H7 (cell line): ENCODE results near the gene ZNF428. TPM values are rescaled to one million over a fixed set of nuclear protein-coding genes. Genes with fewer than 3 reads are reported as not detected.
"Not testable (repeated sequence)": the region's sequence is repeated elsewhere in the genome, so short reads cannot be mapped to it uniquely, and the experiment has no call there.

Source experiments
- DNase-seq: peaks from one replicate; pipeline ENCODE4 v3.0.0; 2012
- H3K27me3 ChIP-seq: 2 replicates; pipeline ENCODE4 v1.6.0; 2011; ENCODE audit warnings: mild to moderate bottlenecking, low read length; ENCODE audit not compliant: control insufficient read depth, insufficient read depth
- H3K36me3 ChIP-seq: replicated peaks from 2 replicates; pipeline ENCODE4 v1.5.1; 2011; ENCODE audit warnings: low read length; ENCODE audit not compliant: control insufficient read depth, insufficient read depth
- H3K4me3 ChIP-seq: 2 replicates; pipeline ENCODE4 v1.5.1; 2011; ENCODE audit warnings: low read depth, mild to moderate bottlenecking, control low read depth, low read length, moderate library complexity; ENCODE audit not compliant: insufficient read depth
- total RNA-seq: library from RNA; depleted of rRNA; stranded (reverse); fragments of >200 nt; shearing (Covaris generic); gene quantifications from 2 replicates; pipeline ENCODE4 v1.2.3, GENCODE V29; 2014

Gene ZNF428
- total RNA-seq, 1 experiment from 2014 or later = 59.0 TPM

- Histone ChIP-seq H3K27me3 (no peaks in the 10 kb centered on the region), H3K4me3 (no peak overlapping the region), H3K36me3 (no peaks in the 10 kb centered on the region; the same call in 1 of the 2 replicates)
- DNase-seq = no peak
These were observed 3.1 kb downstream of the ZNF428 start for GRCh38 chr19:43616306-43616705.

- no peaks in the 10 kb centered on the region for H3K27me3 ChIP-seq
These were observed 7.1 kb downstream of the ZNF428 start for GRCh38 chr19:43612374-43612773.

GRCh38 chr19:43611788-43612187 lies 7.6 kb downstream of the ZNF428 start, which contains the start of gene SRRM5:
Gene SRRM5, plus strand, starts transcription at chr19:43612088. Its CDS starts 34 bp downstream, at chr19:43612122.
- no peak for DNase-seq
- no peaks in the 10 kb centered on the region for H3K27me3 ChIP-seq
- no peak within 1 kb of the TSS for H3K4me3 ChIP-seq

More at GRCh38 chr19:43612374-43612773, 7.1 kb downstream of the ZNF428 start:
- no peak overlapping the region for H3K4me3 ChIP-seq
- no peaks in the 10 kb centered on the region; the same call in 1 of the 2 replicates for H3K36me3 ChIP-seq
- DNase-seq = no peak

GRCh38 chr19:43610493-43610892 lies 8.9 kb downstream of the ZNF428 start:
- Histone ChIP-seq H3K36me3 (no peaks in the 10 kb centered on the region; the same call in 1 of the 2 replicates), H3K4me3 (no peak overlapping the region), H3K27me3 (no peaks in the 10 kb centered on the region)
- no peak for DNase-seq

More at GRCh38 chr19:43611788-43612187, 7.6 kb downstream of the ZNF428 start, which contains the start of gene SRRM5:
- no peaks in the 10 kb centered on the region; the same call in 1 of the 2 replicates for H3K36me3 ChIP-seq

- Histone ChIP-seq H3K4me3 (no peak overlapping the region), H3K36me3 (no peaks in the 10 kb centered on the region; the same call in 1 of the 2 replicates), H3K27me3 (no peaks in the 10 kb centered on the region)
- no peak for DNase-seq
These were observed 9.6 kb downstream of the ZNF428 start for GRCh38 chr19:43609872-43610271.

- Histone ChIP-seq H3K4me3 (no peak overlapping the region), H3K27me3 (no peaks in the 10 kb centered on the region), H3K36me3 (no peaks in the 10 kb centered on the region)
- no peak for DNase-seq
These were observed 11.9 kb downstream of the ZNF428 start for GRCh38 chr19:43607238-43608205.

- H3K4me3 ChIP-seq = no peak overlapping the region
- H3K36me3 ChIP-seq = no peaks in the 10 kb centered on the region
- DNase-seq = no peak
These were observed 12.7 kb downstream of the ZNF428 start for GRCh38 chr19:43606569-43607229.

GRCh38 chr19:43605875-43606568 lies 13.4 kb downstream of the ZNF428 start:
- DNase-seq = no peak

More at GRCh38 chr19:43606569-43607229, 12.7 kb downstream of the ZNF428 start:
- H3K27me3 ChIP-seq = no peaks in the 10 kb centered on the region

GRCh38 chr19:43600326-43600725 lies 19.1 kb downstream of the ZNF428 start:
- DNase-seq, H3K36me3 ChIP-seq, H3K27me3 ChIP-seq, H3K4me3 ChIP-seq: not testable (repeated sequence)

More at GRCh38 chr19:43605875-43606568, 13.4 kb downstream of the ZNF428 start:
- Histone ChIP-seq H3K27me3 (no peaks in the 10 kb centered on the region), H3K4me3 (no peak overlapping the region), H3K36me3 (no peaks in the 10 kb centered on the region)

- Histone ChIP-seq H3K36me3 (peaks cover 5% of the 10 kb centered on the region), H3K4me3 (no peak overlapping the region), H3K27me3 (no peaks in the 10 kb centered on the region)
- DNase-seq = no peak
These were observed 19.7 kb downstream of the ZNF428 start for GRCh38 chr19:43599635-43600295.

GRCh38 chr19:43598445-43599240 lies 20.8 kb downstream of the ZNF428 start:
- DNase-seq = no peak
- H3K4me3 ChIP-seq = no peak overlapping the region
- peaks cover 9% of the 10 kb centered on the region for H3K36me3 ChIP-seq
- no peaks in the 10 kb centered on the region for H3K27me3 ChIP-seq

GRCh38 chr19:43597876-43598275 lies 21.6 kb downstream of the ZNF428 start:
- Histone ChIP-seq H3K36me3 (peaks cover 14% of the 10 kb centered on the region), H3K4me3 (no peak overlapping the region), H3K27me3 (no peaks in the 10 kb centered on the region)
- DNase-seq = no peak

- H3K36me3 ChIP-seq = peaks cover 14% of the 10 kb centered on the region
- no peaks in the 10 kb centered on the region for H3K27me3 ChIP-seq
- no peak for DNase-seq
- peak overlapping the region; percentile 75 for H3K4me3 ChIP-seq
These were observed 22.5 kb downstream of the ZNF428 start for GRCh38 chr19:43596842-43597461.
